ENCODE measurements around the gene ABCC3.

ABCC3 gene

GRCh38 chr17:50642722-50643656 lies 8.3 kb downstream of the ABCC3 start:
- no peak for DNase-seq (ENCODE audit: low read depth)
- H3K4me3 ChIP-seq (ENCODE audit: low read length): no peak overlapping the region
- TF ChIP-seq, protein P1, sequence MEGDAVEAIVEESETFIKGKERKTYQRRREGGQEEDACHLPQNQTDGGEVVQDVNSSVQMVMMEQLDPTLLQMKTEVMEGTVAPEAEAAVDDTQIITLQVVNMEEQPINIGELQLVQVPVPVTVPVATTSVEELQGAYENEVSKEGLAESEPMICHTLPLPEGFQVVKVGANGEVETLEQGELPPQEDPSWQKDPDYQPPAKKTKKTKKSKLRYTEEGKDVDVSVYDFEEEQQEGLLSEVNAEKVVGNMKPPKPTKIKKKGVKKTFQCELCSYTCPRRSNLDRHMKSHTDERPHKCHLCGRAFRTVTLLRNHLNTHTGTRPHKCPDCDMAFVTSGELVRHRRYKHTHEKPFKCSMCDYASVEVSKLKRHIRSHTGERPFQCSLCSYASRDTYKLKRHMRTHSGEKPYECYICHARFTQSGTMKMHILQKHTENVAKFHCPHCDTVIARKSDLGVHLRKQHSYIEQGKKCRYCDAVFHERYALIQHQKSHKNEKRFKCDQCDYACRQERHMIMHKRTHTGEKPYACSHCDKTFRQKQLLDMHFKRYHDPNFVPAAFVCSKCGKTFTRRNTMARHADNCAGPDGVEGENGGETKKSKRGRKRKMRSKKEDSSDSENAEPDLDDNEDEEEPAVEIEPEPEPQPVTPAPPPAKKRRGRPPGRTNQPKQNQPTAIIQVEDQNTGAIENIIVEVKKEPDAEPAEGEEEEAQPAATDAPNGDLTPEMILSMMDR (conservative IDR thresholded peaks at IDR 0.05; ENCODE audit: low read length): no peak

DNA sequence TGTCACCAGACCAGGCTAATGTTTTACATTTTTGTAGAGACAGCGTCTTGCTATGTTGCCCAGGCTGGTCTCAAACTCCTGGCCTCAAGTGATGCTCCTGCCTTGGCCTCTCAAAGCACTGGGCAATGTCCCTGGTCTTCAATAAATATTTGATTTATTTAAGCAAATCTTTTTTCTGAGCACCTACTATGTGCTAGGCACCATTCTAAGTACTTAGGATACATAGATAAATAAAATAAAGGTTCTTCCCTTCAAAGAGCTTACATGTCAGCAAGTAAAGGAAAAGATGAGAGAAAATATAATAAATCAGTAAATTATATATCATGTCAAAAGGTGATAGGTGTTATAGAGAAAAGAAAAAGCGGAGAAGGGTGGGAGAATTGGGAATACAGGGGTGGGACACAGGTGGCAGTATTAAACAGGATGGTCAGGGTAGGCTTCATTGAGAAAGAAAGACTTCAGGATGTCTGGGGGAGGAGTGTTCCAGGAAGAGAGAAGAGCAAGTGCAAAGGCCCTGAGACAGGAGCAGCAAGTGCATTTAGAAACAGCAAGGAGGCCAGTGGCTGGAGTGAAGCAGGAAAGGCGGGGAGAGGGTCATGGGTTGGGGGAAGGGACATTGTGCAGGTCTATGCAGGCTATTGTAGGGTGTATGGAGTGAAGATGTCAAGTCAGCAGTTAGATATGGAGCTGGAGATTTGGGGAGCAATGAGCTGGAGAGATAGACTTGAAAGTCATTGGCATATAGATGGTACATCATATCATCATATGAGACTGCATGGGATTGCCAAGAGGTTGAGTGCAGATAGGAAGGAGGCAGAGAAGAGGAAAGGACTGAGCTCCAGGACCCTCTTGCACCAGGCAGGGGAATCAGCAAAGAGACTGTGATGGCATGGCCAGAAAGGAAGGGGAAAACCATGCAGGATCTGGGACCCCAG lies 11.3 kb downstream of the ABCC3 start:
- TF ChIP-seq, protein P1 (conservative IDR thresholded peaks at IDR 0.05; ENCODE audit: low read length): no peak
- DNase-seq (ENCODE audit: low read depth): no peak
- H3K4me3 ChIP-seq (ENCODE audit: low read length): no peak overlapping the region

GRCh38 chr17:50647187-50647586 lies 12.5 kb downstream of the ABCC3 start:
- no peak for DNase-seq (ENCODE audit: low read depth)
- TF ChIP-seq, protein P1 (conservative IDR thresholded peaks at IDR 0.05; ENCODE audit: low read length): no peak
- no peak overlapping the region for H3K4me3 ChIP-seq (ENCODE audit: low read length)

GRCh38 chr17:50649042-50649908 lies 14.6 kb downstream of the ABCC3 start:
- TF ChIP-seq, protein P1 (conservative IDR thresholded peaks at IDR 0.05; ENCODE audit: low read length): no peak
- no peak overlapping the region for H3K4me3 ChIP-seq (ENCODE audit: low read length)
- DNase-seq (ENCODE audit: low read depth): no peak

GRCh38 chr17:50651661-50652060 lies 17.0 kb downstream of the ABCC3 start:
- TF ChIP-seq, protein P1 (conservative IDR thresholded peaks at IDR 0.05; ENCODE audit: low read length): no peak
- DNase-seq (ENCODE audit: low read depth): no peak
- H3K4me3 ChIP-seq (ENCODE audit: low read length): no peak overlapping the region

GRCh38 chr17:50653738-50654137 lies 19.1 kb downstream of the ABCC3 start:
- TF ChIP-seq, protein P1 (conservative IDR thresholded peaks at IDR 0.05; ENCODE audit: low read length): no peak
- H3K4me3 ChIP-seq (ENCODE audit: low read length): no peak overlapping the region
- no peak for DNase-seq (ENCODE audit: low read depth)

Data from AG10803 (cell line).